K562 (cell line): ENCODE results near the gene ABR. TPM values are rescaled to one million over a fixed set of nuclear protein-coding genes. Genes with fewer than 3 reads are reported as not detected.
A peak's percentile ranks its signal among the peaks of the same experiment; 100 is the strongest.

Experiments used
- ATAC-seq: fragments of 200-7000 bp; cut with Tn5 transposase; 3 replicates; pipeline ENCODE4 v1.9.1; 2020; ENCODE audit warnings: moderate library complexity
- BruUV-seq: library from RNA; stranded (reverse); fragments of 400-500 nt; replicated peaks from 2 replicates; lab custom pipeline; 2021; lab: Mats Ljungman, UMichigan
- CTCF ChIA-PET: fragments of 300-600 bp; formaldehyde crosslinking; extraction: SDS; loops from one replicate; lab custom pipeline; 2021; ENCODE audit warnings: low intra/inter-chr PET ratio; lab: Yijun Ruan, JAX
- POLR2A ChIA-PET: fragments of 300-600, 350-650 bp; sonication (Branson Sonifier 250); formaldehyde crosslinking; extraction: SDS; loops from one replicate; lab custom pipeline; 2021; ENCODE audit warnings: antibody characterized with exemption, inconsistent platforms; lab: Yijun Ruan, JAX
- DNase-seq, 4 experiments: peaks; one replicate each; pipeline versions ENCODE4 v3.0.0 to v3.0.0-alpha.2; 2011 to 2018; ENCODE audit warnings: low spot score in 3 of 4, mixed read lengths in 3 of 4; ENCODE audit errors: extremely low read depth in 1 of 4
- FAIRE-seq: peaks from 2 replicates; lab custom pipeline; 2011; peaks lifted over from hg19 to GRCh38; lab: Jason Lieb, UNC
- H2AFZ ChIP-seq: 2 replicates; pipeline ENCODE4 v1.6.0; 2011; ENCODE audit warnings: low read depth, low read length, control low read depth, inconsistent platforms
- H3K27ac ChIP-seq: fragments of 200-600 bp; 3 replicates; pipeline ENCODE4 v1.8.0; 2011; ENCODE audit warnings: low read depth, mild to moderate bottlenecking, control low read depth, inconsistent platforms, low read length, moderate library complexity, mixed read lengths; ENCODE audit errors: extremely low read depth
- H3K27me3 ChIP-seq, 2 experiments: fragments of 300-600 bp in 1 of 2; 2 replicates in 1 of 2; 3 replicates in 1 of 2; pipeline versions ENCODE4 v1.6.0 to v1.8.0; 2011; ENCODE audit warnings: inconsistent platforms in 2 of 2, low read length in 2 of 2, mild to moderate bottlenecking in 1 of 2, mixed read lengths in 1 of 2, moderate library complexity in 1 of 2; ENCODE audit not compliant: control insufficient read depth in 2 of 2, insufficient read depth in 2 of 2
- H3K36me3 ChIP-seq: fragments of 300-600 bp; 3 replicates; pipeline ENCODE4 v1.8.0; 2011; ENCODE audit warnings: mild to moderate bottlenecking, low read length, inconsistent platforms; ENCODE audit not compliant: control insufficient read depth, insufficient read depth
- H3K4me1 ChIP-seq, 2 experiments: fragments of 200-600 bp in 1 of 2; replicated peaks in 1 of 2; 2 replicates in 1 of 2; 3 replicates in 1 of 2; pipeline versions ENCODE4 v1.5.1 to v1.8.0; 2011; ENCODE audit warnings: inconsistent platforms in 2 of 2, low read length in 2 of 2, mild to moderate bottlenecking in 1 of 2, mixed read lengths in 1 of 2, moderate library complexity in 1 of 2; ENCODE audit not compliant: control insufficient read depth in 2 of 2, insufficient read depth in 2 of 2
- H3K4me2 ChIP-seq: 2 replicates; pipeline ENCODE4 v1.6.1; 2011; ENCODE audit warnings: low read length, control low read depth, inconsistent platforms, mixed read lengths; ENCODE audit not compliant: insufficient read depth
- H3K4me3 ChIP-seq: fragments of 200-600 bp; sonication (generic), shearing (Covaris generic); 2 replicates; pipeline ENCODE4 v1.5.1; 2016; ENCODE audit warnings: control low read depth, inconsistent platforms
- H3K79me2 ChIP-seq: fragments of 200-600 bp; 3 replicates; pipeline ENCODE4 v1.8.0; 2011; ENCODE audit warnings: low read length, inconsistent platforms; ENCODE audit not compliant: control insufficient read depth, insufficient read depth
- H3K9ac ChIP-seq, 2 experiments: 2 replicates each; pipeline versions ENCODE4 v1.6.0 to v1.6.1; 2011; ENCODE audit warnings: low read depth in 2 of 2, low read length in 2 of 2, control low read depth in 1 of 2, inconsistent platforms in 1 of 2, mild to moderate bottlenecking in 1 of 2, mixed read lengths in 1 of 2; ENCODE audit not compliant: insufficient read depth in 1 of 2
- H3K9me1 ChIP-seq: one replicate; pipeline ENCODE4 v1.6.0; 2011; ENCODE audit warnings: inconsistent platforms, mild to moderate bottlenecking, low read length, moderate library complexity; ENCODE audit not compliant: control insufficient read depth, insufficient read depth
- H3K9me3 ChIP-seq: replicated peaks from 2 replicates; pipeline ENCODE4 v1.5.1; 2011; ENCODE audit warnings: low read depth, low read length, inconsistent platforms; ENCODE audit not compliant: control insufficient read depth, insufficient read depth
- H4K20me1 ChIP-seq: replicated peaks from 2 replicates; pipeline ENCODE4 v1.6.1; 2011; ENCODE audit warnings: low read length, inconsistent platforms, mixed read lengths; ENCODE audit not compliant: control insufficient read depth, insufficient read depth
- ETV1 ChIP-seq: fragments of 450-650 bp; conservative IDR thresholded peaks from 2 replicates; pipeline ENCODE4 v1.6.1; 2016; ENCODE audit warnings: missing genetic modification characterization, control low read depth, low read depth, missing compliant biosample characterization
- ZNF263 ChIP-seq: sonication (generic); formaldehyde crosslinking; IDR thresholded peaks from 2 replicates; pipeline ENCODE4 v1.8.0; 2022; ENCODE audit warnings: mild to moderate bottlenecking, missing genetic modification reagents, borderline replicate concordance
- WGBS: fragments of 100-300 bp; shearing (Covaris generic); methylation state at CpG from one replicate; pipeline ENCODE4 v1.1.6; 2016; ENCODE audit warnings: low coverage, mixed read lengths; ENCODE audit not compliant: insufficient coverage; ENCODE audit errors: missing lambda C conversion rate; 5-methylcytosine and 5-hydroxymethylcytosine counted together
- in situ Hi-C: fragments of 300-500 bp; cut with MboI; formaldehyde crosslinking; loops from 4 replicates; pipeline ENCODE4 v1.15.0; 2018; ENCODE audit warnings: inconsistent platforms, mixed read lengths
- intact Hi-C: fragments of 100-400 bp; cut with micrococcal nuclease; formaldehyde crosslinking; loops from 2 replicates; pipeline ENCODE4 v1.14.2; 2022
- polyA plus RNA-seq, 8 experiments: library from polyadenylated mRNA; depleted of rRNA in 4 of 8; stranded (reverse) in 5 of 8; unstranded in 3 of 8; fragments of >200 nt; fragmentation: Nextera tagmentation in 2 of 8; fragmentation: Illumina TruSeq in 1 of 8; extraction: Ambion mirVana in 2 of 8; extraction: Trizol in 1 of 8; gene quantifications; 2 replicates each; pipeline versions ENCODE4 v1.2.1 to v1.2.3, GENCODE V29; 2011 to 2014; ENCODE audit warnings: inconsistent platforms in 1 of 8, missing spikeins in 1 of 8
- total RNA-seq, 7 experiments: library from RNA; depleted of rRNA in 6 of 7; stranded (reverse); fragments of >200 nt in 6 of 7; fragmentation: Illumina TruSeq in 2 of 7; extraction: Trizol in 2 of 7; gene quantifications; 2 replicates each; pipeline versions ENCODE4 v1.2.1 to v1.2.3, GENCODE V29; 2011 to 2021; ENCODE audit warnings: low replicate concordance in 1 of 7
- TF ChIP-seq, protein P1 (sequence below): fragments of 450-650 bp; IDR thresholded peaks from 2 replicates; pipeline ENCODE4 v1.6.1; 2016

The ABR gene
- total and polyA plus RNA-seq, 9 of the 15 experiments (the other 6 are each of a cell fraction or from before 2014, with no cell fraction given): 0.07 to 1.6 (median 0.37) TPM; not detected in 1

DNA sequence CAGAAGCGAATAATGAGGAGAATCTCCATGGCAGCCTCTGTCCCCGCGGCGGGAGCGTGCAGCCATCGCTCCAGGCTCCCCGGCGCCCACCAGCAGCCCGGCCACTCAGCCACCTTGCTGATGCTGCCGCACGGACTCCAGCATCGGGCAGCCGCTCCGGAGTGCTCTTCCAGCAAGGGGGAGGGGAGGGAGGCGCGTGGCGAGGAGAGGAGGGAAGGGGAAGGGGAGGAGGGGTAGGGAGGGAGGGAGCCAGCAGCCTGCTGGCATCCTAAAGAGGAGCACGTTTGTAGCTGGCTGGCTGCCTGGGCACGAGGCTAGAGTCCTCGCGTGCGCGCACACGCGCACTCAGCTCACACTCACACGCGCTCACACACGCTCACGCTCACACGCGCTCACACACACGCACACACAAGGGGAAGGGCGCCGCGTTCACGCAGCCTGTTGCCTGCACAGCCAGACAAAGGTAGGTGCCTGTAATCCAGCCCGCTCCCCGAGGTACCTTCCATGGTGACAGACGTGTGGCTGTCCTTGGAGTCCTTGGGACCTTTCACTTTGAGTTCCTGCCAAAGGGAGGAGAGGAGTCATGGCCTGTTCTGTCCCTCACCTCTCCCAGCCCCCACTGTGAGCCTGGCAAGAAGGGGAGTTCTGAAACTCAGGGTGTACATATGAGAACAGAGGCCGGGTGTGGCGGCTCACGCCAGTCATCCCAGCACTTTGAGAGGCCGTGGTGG is 100.8 kb downstream of the ABR start:
- in situ Hi-C loops: no loop called here

More for the DNA sequence above, 100.8 kb downstream of the ABR start:
- no peaks in the 10 kb centered on the region; the same call in 1 of the 2 replicates for H4K20me1 ChIP-seq
- H3K9me3 ChIP-seq: no peaks in the 10 kb centered on the region
- H3K27me3 ChIP-seq: peaks cover 5 to 61% of the 10 kb centered on the region in 2 experiments; a peak in 2 of 5 replicates
- ATAC-seq (no peak), DNase-seq (no peak)
- H3K4me2 ChIP-seq: no peak overlapping the region
- WGBS: 9% methylated on average over 9 of the region's 43 CpGs
- no peaks in the 10 kb centered on the region for H3K79me2 ChIP-seq
- intact Hi-C loops: no loop called here
- H2AFZ ChIP-seq: no peak overlapping the region
- H3K4me3 ChIP-seq: no peak overlapping the region
- CTCF ChIA-PET: no interaction called here
- H3K9ac ChIP-seq: no peak overlapping the region
- H3K9me1 ChIP-seq: no peaks in the 10 kb centered on the region
- TF ChIP-seq, protein P1, sequence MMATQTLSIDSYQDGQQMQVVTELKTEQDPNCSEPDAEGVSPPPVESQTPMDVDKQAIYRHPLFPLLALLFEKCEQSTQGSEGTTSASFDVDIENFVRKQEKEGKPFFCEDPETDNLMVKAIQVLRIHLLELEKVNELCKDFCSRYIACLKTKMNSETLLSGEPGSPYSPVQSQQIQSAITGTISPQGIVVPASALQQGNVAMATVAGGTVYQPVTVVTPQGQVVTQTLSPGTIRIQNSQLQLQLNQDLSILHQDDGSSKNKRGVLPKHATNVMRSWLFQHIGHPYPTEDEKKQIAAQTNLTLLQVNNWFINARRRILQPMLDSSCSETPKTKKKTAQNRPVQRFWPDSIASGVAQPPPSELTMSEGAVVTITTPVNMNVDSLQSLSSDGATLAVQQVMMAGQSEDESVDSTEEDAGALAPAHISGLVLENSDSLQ: no peak
- TF ChIP-seq ZNF263 (CRISPR knock-in tag) (peak; percentile 60; the same call in 1 of the 2 replicates), ETV1 (tag) (no peak)
- TF ChIP-seq, all 486 proteins: peak for 1
- BruUV-seq: no TSS peak
- no peak for FAIRE-seq
- Histone ChIP-seq H3K27ac (no peak overlapping the region), H3K4me1 (peaks cover 0 to 7% of the 10 kb centered on the region in 2 experiments; a peak in 2 of 5 replicates), H3K36me3 (no peaks in the 10 kb centered on the region)
- POLR2A ChIA-PET: no interaction called here
